GM18861 (cell line): Measurements from ENCODE around the gene NLRP9.

Experiments
- ATAC-seq: cut with Tn5 transposase; IDR thresholded peaks from one replicate; pipeline ENCODE4 v1.9.1; 2021; ENCODE audit not compliant: unreplicated experiment

Gene NLRP9

GRCh38 chr19:55704494-55705245 is 33.5 kb downstream of the NLRP9 start:
- ATAC-seq: no peak

- no peak for ATAC-seq
These were observed 34.4 kb downstream of the NLRP9 start for GRCh38 chr19:55703790-55704215.

- ATAC-seq: no peak
These were observed 36.0 kb downstream of the NLRP9 start for GRCh38 chr19:55702131-55702627.

GRCh38 chr19:55700813-55701212 is 37.4 kb downstream of the NLRP9 start:
- ATAC-seq: no peak

GRCh38 chr19:55699221-55699620 is 39.0 kb downstream of the NLRP9 start:
- no peak for ATAC-seq

GRCh38 chr19:55698256-55698655 is 39.9 kb downstream of the NLRP9 start:
- no peak for ATAC-seq

- no peak for ATAC-seq
These were observed 40.5 kb downstream of the NLRP9 start for GRCh38 chr19:55697698-55698097.

GRCh38 chr19:55697069-55697440 is 41.1 kb downstream of the NLRP9 start:
- no peak for ATAC-seq

GRCh38 chr19:55696301-55697068 is 41.7 kb downstream of the NLRP9 start:
- ATAC-seq: no peak

- ATAC-seq: no peak
These were observed 42.5 kb downstream of the NLRP9 start for GRCh38 chr19:55695511-55696290.

GRCh38 chr19:55694656-55695491 is 43.3 kb downstream of the NLRP9 start:
- ATAC-seq: no peak

- ATAC-seq: no peak
These were observed 44.0 kb downstream of the NLRP9 start for GRCh38 chr19:55694241-55694655.

- no peak for ATAC-seq
These were observed 44.7 kb downstream of the NLRP9 start for GRCh38 chr19:55693336-55693974.

GRCh38 chr19:55692681-55693081 is 45.5 kb downstream of the NLRP9 start:
- no peak for ATAC-seq

GRCh38 chr19:55691561-55692481 is 46.4 kb downstream of the NLRP9 start:
- no peak for ATAC-seq

- no peak for ATAC-seq
These were observed 47.2 kb downstream of the NLRP9 start for GRCh38 chr19:55690769-55691545.

- ATAC-seq: no peak
These were observed 48.0 kb downstream of the NLRP9 start for GRCh38 chr19:55690109-55690768.
